Measurements from ENCODE around the gene BMPER. TPM values are rescaled to one million over a fixed set of nuclear protein-coding genes. Genes with fewer than 3 reads are reported as not detected.

The BMPER gene
- total and polyA plus RNA-seq, 2 of the 8 experiments (the other 6 are each of a cell fraction or from before 2014, with no cell fraction given) = 0.33 to 0.69 TPM

- TF ChIP-seq RXRA (IDR thresholded peaks at IDR 0.05; ENCODE audit: insufficient read depth, low read depth, low read length) = no peak
- no peak for TF ChIP-seq CHD2 (IDR thresholded peaks at IDR 0.05; ENCODE audit: low read length)
- TF ChIP-seq SP1 (IDR thresholded peaks at IDR 0.05; ENCODE audit: low read depth, low read length) = no peak
- no peak for TF ChIP-seq CTCF (IDR thresholded peaks at IDR 0.05; ENCODE audit: control extremely low read depth in 1 of 3, insufficient read depth in 1 of 3, low read depth in 1 of 3, low read length in 3 of 3)
- TF ChIP-seq NANOG (IDR thresholded peaks at IDR 0.05; ENCODE audit: insufficient read depth, low read depth, low read length, poor library complexity, severe bottlenecking) = no peak
Observed at GRCh38 chr7:34078864-34079263, 173.5 kb downstream of the BMPER start (continued).

Data from H1 (cell line).